ENCODE measurements around the gene CLHC1.
"Not testable (repeated sequence)": the region's sequence is repeated elsewhere in the genome, so short reads cannot be mapped to it uniquely, and the experiment has no call there.

Gene CLHC1

GRCh38 chr2:55134316-55134706 is 97.8 kb downstream of the CLHC1 start:
- no peak for DNase-seq (ENCODE audit: low read depth)

DNA sequence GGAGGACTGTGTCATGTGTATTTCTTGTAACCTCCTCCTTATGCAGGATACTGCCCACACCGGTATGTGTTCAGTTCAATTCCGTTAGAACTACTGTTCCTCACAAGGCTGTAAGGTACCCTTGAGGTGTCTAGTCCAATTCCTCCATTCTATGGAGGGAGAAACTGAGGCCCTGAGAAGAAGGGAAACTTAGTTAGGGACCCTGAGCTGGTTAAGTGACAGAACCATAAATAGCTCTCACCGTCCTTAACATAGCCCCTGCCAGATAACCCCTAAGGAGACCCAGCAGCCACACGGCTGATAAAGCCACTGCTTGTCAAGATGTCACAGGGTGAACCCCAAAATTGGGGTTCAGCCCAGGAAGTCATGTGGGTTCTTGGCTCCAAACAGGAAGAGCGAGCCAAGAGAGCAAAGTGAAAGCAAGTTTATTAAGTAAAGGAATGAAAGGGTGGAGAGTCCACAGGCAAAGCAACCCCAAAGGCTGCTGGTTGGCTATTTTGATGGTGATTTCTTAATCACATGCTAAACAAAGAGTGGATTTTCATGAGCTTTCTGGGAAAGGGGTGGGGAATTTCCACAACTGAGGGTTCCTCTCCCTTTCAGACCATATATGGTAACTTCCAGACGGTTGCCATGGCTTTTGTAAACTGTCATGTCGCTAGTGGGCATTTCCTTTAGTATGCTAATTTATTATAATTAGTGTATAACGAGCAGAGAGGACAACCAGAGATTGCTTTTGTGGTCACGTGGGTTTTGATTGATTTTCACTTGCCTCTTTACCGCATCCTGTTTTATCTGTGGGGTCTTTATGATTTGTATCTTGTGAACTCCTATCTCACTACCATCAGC is 98.4 kb downstream of the CLHC1 start:
- DNase-seq (ENCODE audit: low read depth) = no peak

DNA sequence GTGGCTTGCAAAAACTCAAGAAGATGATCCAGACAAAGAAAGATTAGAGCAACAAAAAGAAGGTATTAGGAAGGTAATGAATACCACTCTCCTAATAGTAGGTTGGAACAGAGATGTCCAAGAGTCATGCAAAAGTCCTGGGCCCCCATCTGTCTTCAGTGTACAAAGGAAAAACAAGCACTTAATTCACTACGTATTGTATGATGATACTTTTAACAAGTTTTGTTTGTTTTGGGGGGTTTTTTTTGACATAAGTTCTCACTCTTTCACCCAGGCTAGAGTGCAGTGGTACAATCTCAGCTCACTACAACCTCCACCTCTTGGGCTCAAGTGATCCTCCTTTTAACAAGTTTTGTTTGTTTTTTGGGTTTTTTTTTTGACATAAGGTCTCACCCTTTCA is 101.2 kb downstream of the CLHC1 start:
- DNase-seq (ENCODE audit: low read depth) = no peak

DNA sequence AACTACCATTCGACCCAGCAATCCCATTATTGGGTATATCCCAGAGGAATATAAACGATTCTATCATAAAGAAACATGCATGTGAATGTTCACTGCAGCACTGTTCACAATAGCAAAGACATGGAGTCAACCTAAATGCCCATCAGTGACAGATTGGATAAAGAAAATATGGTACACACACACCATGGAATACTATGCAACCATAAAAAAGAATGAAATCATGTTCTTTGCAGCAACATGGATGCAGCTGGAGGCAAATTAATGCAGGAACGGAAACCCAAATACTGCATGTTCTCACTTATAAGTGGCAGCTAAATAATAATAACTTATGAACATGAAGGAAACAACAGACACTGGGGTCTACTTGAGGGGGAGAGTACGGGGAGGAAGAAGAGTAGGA is 105.5 kb downstream of the CLHC1 start:
- DNase-seq (ENCODE audit: low read depth) = not testable (repeated sequence)

All from HS-27A (cell line).